Measurements from ENCODE around the gene ABCB10.
A peak's percentile ranks its signal among the peaks of the same experiment; 100 is the strongest.

GRCh38 chr1:229514578-229515275 is 43.8 kb downstream of the ABCB10 start:
- TF ChIP-seq, protein P1, sequence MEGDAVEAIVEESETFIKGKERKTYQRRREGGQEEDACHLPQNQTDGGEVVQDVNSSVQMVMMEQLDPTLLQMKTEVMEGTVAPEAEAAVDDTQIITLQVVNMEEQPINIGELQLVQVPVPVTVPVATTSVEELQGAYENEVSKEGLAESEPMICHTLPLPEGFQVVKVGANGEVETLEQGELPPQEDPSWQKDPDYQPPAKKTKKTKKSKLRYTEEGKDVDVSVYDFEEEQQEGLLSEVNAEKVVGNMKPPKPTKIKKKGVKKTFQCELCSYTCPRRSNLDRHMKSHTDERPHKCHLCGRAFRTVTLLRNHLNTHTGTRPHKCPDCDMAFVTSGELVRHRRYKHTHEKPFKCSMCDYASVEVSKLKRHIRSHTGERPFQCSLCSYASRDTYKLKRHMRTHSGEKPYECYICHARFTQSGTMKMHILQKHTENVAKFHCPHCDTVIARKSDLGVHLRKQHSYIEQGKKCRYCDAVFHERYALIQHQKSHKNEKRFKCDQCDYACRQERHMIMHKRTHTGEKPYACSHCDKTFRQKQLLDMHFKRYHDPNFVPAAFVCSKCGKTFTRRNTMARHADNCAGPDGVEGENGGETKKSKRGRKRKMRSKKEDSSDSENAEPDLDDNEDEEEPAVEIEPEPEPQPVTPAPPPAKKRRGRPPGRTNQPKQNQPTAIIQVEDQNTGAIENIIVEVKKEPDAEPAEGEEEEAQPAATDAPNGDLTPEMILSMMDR (IDR thresholded peaks at IDR 0.05 in 8 of 11, conservative IDR thresholded peaks at IDR 0.05 in 3 of 11) = peak; percentile 37 to 84 (median 76)
- no peak for TF ChIP-seq POLR2A (IDR thresholded peaks at IDR 0.05)
